DMS53 (cell line): ENCODE data around the gene DYNLT1.
"Not testable (repeated sequence)": the region's sequence is repeated elsewhere in the genome, so short reads cannot be mapped to it uniquely, and the experiment has no call there.

ENCODE experiments used
- DNase-seq: peaks from one replicate; lab custom pipeline; 2025; lab: John Stamatoyannopoulos, UW

The DYNLT1 gene

DNA sequence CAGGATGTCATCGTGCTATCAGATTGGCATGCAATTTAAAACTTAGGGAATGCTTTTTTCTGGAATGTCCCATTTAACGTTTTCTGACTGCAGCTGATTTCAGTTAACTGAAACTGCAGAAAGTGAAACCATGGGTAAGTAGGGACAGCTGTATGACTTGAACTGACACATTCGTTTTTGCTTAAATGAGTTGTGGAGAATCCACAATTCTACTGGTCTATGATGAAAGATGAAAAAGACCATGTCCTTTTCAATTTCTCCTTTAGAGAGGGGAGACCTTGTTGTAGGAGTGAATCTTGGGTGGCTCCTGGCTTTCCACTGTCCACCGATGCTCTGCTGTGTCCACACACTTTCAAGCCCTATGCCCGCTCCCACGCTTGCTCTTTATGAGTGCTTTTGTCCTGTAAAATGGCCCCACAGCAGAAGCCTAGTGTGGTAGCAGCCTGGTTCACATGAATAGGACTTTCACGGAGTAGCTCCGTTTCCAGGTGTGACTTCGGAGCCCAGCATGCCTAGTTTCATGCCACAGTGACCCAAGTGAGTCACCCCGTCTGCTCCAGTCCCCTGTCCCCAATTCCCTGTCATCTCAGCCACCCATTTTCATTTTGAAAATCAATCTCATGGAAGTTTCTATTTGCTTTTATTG lies 21.9 kb downstream of the DYNLT1 start:
- no peak for DNase-seq

DNA sequence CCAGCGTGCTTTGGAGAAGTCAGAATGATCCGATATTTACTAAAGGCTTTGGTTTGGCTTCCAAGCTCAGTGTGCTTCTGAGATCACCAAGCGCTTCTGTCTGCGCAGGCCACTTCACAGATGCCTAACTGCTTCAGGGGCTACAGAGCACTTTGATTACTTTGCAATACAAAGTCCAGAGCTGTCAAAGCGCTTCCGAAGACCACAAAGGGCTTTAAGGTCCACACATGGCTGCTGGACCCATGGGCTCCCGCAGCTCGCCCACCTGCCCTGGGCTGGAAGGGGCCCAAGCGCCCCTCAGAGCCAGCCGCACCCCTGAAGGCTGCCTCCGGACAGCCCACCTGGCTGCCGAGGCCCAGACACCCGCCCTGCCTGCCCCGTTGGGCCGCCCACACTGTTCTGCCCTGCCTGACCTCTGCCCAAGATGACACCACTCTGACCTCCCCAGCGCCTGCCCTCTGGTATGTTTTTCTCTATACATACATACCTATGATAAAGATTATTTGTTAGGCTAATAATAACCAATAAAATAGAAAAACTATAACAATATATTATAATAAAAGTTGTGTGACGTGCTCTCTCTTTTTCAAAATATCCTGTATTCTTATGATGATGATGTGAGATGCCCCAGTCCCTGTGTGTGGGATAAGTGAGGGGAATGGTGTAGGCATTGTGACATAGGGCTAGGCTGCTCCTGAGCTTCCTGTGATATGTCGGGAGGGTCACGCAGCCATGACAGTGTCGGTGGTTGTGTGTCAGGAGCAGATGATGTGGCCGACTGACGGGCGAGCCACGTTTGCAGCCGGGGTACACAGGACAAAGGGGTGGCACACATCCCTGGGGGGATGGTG lies 22.6 kb downstream of the DYNLT1 start:
- no peak for DNase-seq

DNA sequence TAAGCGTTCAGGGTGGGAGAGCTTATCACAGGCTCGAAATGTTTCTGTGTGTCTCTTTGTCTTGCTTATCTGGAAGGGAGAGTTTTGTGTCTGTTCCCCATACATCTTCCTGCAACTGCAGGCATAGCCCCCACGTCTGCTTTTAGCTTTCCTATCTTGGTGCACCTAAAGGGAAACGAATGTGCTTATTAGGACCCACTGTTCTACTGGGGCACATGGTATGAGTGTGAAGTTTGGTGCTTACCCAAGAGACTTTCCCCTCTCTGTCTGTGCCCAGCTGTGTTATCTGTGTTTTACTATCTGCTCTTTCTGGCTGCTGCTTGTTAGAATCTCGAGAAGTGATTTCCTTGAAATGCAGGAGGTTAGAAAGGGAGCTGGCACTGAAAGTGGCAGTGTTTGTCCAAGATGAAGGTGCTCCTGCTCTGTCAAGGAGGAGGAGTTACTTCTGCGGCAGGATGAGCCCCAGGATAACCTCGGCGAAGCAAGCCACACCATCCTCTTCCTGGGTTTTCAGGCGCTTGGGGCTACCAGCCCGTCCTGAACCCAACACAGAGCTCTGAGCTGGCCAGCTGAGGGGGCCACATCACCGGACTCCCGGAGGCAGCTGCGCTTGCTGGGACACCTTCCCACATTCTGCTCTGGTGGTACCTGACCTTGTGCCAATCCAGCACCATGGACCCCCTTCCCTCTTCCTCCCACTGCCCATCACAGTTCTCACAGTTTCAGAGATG lies 23.4 kb downstream of the DYNLT1 start:
- DNase-seq: no peak

DNA sequence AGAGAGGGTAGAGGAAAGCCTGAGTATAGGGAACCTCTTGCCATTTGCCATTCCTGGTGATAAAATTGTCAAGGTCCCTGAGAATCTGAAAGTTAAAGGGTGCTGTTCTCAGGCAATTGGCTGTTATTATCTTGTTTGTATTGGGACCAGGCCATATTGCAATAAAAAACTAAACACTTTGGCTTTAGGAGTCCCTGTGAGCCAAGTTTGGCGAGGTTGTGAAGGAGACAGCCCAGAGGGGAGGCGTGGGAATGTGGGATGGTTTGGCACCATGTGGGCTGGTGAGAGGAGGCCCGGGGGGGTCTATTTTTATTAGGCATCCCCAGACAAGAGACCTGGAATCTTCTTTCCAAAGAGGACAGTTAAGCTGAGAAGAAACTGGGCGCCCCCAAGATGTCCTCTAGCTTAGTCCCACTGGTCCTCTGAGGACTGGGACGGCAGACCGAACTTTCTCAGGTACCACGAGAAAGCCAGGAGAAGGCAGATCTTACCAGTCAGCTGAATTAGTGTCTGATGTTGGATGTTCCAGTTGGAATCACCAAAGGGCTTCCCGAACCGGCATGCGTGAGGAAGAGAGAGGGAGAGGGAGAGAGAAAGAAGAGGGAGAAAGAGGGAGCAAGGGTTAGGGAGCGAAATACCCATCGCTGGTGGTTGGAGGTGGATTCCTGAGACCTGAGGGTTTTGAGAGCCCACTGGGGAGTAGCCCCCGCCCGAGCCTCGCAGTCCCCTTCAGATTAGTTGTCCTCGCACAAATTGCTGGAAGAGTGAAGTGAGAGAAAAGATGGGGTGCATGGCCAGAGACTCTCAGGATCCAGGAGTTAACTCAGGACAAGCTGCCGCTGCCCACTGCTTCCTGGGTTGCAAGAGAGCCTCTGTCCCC lies 24.4 kb downstream of the DYNLT1 start:
- DNase-seq: no peak

DNA sequence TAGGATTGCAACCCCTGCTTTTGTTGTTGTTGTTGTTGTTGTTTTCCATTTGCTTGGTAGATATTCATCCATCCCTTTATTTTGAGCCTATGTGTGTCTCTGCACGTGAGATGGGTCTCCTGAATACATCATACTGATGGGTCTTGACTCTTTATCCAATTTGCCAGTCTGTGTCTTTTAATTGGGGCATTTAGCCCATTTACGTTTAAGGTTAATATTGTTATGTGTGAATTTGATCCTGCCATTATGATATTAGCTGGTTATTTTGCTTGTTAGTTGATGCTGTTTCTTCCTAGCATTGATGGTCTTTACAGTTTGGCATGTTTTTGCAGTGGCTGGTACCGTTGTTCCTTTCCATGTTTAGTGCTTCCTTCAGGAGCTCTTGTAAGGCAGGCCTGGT lies 26.3 kb downstream of the DYNLT1 start:
- not testable (repeated sequence) for DNase-seq

DNA sequence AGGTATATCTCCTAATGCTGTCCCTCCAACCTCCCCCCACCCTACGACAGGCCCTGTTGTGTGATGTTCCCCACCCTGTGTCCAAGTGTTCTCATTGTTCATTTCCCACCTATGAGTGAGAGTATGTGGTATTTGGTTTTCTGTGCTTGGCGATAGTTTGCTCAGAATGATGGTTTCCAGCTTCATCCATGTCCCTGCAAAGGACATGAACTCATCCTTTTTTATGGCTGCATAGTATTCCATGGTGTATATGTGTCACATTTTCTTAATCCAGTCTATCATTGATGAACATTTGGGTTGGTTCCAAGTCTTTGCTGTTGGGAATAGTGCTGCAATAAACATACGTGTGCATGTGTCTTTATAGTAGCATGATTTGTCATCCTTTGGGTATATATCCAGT lies 29.9 kb downstream of the DYNLT1 start:
- DNase-seq: not testable (repeated sequence)

DNA sequence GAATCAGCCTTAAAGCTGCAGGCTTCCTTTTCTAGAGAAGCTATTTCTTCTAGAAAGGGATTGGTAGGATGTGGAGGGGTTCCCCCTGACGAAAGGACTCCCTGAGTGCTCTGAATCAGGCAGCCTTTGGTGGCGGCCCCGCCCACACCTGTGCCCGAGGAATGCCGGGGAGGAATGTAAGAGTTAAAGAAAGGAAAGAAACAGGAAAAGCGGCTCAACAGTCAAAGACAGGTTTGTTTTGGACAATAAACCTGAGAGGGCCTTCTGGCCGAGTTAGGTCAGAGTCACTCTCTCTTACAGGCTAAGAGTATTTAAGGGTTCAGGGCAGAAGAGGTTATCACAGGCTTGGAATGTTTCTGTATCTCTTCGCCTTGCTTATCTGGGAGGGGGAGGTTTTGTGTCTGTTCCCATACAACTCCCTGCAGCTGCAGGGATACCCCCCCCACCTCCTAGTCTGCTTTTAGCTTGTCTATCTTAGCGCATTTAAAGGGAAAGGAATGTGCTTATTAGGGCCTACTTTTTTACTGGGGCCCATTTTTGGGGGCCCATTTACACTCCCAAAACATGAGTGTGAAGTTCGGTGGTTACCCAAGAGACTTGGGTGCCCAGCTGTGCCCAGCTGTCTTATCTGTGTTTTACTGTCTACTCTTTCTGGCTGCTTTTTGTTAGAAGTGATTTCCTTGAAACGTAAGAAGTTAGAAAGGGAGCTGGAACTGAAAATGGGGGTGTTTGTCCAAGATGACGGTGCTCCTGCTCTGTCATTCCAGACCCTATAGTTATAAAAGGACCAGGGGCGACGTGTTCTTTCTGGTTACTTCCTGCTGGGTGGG lies 32.8 kb downstream of the DYNLT1 start:
- no peak for DNase-seq

DNA sequence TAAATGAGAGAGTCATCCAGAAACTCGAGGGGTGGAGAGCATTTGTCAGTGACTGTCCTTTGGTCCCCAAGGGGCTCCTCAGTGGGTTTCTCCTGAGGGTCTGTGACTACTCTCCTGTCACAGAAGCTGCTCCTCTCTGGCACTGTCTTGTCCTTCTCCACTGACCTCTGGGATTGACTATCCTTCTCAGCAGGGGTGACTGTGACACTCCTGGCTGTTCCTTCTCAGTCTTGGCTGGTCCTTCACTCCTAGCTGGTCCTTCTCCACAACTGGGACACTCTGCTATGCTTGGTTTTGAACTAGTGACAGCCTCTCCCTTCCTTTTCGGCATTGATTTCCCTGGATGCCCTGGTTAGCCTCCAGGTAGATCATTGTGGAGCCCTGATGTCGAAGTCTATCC lies 33.5 kb downstream of the DYNLT1 start:
- no peak for DNase-seq

DNA sequence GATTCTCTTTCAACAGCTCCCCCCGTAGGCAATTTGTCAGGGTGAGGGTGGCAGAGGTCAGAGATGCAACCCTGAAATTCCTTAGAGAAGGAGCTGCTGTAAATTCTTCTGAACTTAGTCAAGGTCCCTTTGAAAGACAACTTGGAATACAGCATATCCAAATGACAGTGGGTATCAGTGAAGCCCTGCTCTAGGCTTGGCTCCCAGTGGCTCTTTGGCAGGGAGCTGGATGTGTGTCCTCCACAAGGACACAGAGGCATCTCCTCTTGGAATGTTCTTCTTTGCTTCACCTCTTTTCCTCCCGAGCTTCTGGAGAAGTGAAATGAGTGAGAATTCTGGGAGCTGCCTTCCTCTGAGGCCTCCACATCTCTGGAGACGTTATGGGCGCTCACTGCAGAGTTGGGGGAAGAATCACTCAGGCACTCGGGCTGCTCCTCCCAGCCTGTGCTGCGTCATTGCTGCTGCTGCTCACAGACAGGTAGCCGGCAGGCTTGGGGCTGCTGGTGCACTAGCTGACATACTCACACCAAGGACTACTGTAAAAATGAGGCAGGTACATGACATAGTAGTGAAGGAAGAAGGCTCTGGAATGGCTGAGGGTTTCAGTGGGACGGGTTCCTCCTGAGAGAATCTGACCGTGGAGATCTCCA lies 34.1 kb downstream of the DYNLT1 start:
- DNase-seq: no peak

DNA sequence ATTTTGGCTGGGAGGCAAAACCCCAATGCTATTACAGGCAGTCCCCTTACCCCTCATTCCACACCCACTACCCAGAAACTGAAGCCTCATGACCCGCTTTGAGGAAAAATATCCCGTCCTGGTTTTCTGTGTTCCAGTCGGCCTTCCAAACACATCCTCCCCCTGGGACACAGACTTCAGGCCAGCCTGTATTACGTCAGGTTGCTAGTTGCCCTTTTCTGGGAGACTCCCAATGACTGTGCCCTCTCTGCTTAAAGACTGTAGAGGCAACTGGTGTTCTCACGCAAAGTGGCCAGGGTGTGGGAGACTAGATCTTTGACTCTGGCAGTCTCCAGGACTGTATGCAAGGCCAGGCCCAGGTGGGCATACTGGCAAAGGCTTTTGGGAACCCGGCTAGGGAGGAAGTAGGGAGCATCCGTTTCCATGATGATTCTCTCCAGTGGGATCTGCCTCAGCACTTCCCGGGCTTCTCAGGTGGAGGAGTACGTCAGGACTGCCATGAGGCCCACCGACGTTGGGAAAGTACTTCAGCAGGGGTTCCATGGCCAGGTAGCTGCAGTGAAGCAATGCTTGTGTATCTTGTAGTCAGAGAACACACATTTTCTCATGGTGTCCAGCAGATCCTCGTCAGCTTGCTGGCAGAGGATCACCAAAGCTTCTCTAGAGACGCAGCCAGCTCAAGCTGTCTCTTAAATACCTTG lies 34.9 kb downstream of the DYNLT1 start:
- no peak for DNase-seq

DNA sequence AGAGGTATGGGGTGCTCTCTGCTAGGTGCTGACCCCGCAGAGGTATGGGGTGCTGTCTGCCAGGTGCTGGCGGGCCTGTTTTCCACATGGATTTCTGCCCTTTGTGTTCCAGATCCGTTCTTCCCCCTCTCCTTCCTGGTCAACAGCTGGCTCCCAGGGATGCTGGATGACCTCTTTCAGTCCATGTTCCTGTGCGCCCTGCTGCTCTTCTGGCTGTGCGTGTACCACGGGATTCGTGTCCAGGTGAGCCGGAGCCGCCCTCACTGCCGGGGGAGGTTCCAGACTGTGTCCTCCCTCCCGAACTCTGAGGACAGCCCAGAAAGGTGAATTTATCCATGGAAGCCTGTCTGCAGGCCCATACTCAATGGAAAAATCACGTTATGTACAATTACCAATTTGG lies 36.3 kb downstream of the DYNLT1 start:
- no peak for DNase-seq

DNA sequence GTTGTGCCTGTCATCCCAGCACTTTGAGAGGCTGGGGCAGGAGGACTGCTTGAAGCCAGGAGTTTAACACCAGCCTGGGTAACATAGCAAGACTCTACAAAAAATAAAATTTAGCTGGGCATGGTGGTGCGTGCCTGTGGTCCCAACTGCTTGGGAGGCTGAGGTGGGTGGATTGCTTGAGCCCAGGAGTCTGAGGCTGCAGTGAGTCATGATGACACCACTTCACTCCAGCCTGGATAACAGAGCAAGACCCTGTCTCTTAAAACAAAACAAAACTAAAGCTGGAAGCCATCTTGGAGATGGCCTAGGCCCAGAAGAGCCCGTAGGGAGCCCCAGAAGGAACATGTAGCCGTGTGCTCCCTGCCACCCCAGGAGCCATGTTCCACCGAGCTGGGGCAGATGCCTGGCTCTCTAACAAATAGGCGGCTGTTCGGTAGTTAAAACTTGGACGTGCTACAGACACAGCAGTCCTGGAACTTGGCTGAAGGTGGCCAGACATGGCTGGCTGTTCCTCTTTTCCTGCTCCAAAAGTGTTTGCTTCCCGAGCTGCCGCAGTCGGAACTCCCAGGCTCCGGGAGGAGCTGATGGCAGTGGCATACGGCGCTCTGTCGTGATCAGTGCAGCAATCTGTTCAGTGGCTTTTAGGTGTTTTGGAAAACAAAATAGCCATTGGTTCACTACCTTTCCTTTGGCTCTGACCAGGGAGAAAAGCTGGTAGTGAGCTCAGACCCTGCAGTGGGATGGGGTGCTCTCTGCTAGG lies 37.0 kb downstream of the DYNLT1 start:
- DNase-seq: no peak

DNA sequence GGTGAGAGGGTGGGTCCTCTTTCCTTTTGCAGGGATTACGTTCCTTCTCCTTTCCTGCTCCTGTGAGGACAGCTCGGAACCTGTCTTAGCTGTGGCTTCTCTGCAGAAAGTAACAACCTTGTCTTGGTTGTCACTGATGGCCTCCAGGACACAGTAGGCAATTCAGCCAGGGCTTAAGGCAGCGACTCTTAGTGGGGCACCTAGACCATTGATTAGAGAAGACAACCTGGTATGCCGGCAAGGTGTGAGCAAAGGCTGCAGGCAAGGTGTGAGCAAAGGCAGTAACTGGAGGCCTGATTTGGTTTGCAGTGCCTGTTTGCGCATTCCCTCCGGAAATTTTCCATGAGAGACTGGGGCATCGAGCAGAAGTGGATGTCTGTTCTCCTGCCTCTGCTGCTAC lies 37.6 kb downstream of the DYNLT1 start:
- DNase-seq: no peak

DNA sequence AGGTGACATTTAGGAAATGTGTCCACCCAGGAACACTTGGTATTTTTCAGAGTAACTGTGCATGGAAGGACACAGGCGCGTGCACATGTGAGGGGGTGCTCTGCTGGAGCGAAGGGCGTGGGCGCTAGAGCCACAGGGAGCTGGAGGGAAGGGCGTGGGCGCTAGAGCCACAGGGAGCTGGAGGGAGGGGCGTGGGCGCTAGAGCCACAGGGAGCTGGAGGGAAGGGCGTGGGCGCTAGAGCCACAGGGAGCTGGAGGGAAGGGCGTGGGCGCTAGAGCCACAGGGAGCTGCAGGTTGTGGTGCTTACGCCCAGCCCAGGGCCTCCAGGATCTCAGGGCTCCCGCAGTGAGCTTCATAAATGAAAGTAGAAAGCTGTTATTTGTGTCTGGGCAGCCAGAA lies 38.5 kb downstream of the DYNLT1 start:
- not testable (repeated sequence) for DNase-seq

DNA sequence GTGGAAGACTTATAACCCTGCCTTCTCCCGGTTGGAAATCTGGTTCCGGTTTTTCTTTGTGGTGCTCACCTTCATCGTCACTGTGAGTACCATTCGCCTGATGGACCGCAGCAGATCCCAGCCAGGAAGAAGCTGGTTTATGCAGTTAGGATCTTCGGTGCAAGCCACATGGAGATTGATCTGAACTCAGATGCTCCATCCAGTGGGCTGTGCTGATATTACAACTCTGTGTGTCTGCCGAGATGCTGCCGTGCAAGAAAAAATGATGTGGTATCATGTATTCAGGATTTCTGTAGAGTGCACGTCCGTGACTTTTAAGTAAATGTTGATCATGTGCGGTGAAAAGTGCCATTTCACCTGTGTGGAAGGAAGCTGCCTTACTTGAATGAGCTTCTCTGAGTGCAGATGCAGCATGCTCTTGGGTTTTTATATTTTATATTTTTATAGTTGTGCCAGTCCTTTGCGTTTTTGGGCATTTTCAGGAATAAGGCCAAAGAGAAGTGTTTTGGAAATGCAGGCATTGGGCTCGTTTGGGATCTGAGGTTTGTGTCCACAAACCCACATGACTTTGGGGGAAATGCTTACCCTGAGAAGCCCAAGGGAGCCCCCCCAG lies 39.2 kb downstream of the DYNLT1 start:
- peak; percentile 82 for DNase-seq

DNA sequence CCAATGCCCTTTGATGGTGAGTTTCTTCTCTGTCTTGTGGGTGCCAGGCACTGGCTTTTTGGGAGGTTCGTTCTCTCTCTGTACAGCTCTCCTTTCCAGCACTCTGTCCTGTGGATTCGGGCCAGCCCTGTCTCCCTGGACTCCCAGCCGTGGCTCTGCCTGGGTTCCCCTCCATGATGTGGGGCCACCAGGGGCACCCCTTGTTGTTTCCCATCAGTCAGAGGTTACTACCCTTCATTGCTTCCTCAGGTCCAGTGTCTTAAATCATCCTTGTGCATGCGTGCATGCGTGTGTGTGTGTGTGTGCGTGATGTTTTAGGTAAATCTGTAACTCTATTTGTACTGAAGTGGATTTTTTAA lies 40.5 kb downstream of the DYNLT1 start:
- DNase-seq: no peak

DNA sequence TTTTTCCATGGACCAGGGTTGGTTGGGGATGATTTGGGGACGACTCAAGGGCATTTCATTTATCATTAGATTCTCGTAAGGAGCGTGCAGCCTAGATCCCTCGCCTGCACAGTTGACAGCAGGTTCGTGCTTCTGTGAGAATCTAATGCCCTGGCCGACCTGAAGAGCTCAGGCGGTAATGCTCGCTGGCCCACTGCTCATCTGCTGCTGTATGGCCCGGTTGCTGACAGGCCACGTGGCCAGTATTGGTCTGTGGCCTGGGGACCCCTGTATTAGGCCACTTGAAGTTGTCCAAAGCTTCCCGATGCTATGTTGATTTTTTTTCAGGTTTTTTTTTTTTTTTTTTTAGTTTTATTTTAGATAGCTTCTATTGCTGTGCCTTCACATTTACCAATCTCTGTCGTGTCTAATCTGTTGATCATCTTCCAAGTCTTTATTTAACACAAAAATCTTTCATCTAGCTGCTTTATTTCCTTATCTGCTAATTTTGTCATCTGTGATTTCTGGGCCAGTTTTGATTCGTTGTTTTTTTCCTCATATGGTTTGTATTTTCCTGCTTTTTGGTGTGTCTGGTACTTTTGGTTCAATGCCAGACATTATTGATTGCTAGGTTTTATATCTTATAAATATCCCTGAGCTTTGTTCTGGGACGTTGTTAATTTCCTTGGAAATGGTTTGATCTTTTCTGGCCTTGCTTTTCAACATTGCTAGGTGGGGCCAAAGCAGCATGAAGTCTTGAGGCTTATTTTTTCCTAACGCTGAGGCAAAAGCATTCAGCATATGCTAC lies 41.1 kb downstream of the DYNLT1 start:
- DNase-seq: no peak

DNA sequence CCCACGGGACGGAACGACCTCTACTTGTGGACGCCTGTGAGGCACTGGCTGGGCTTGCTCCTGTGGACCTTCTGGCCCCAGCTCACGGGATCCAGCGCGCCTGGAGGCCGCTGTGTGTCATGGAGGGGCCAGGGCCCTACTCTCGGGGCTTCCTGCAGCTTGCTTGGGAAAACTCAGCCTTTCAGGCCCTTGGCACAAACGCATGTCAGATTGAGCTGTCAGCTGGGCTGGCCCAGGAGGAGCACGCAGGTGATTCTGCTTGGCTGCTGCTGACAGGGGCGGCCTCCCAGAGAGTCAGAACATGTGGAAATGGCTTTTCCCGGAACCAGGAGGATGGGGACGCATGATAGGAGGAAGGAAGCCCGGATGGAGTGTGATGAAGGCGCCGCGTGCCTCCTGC lies 44.9 kb downstream of the DYNLT1 start:
- DNase-seq: no peak
